ENCODE measurements around the gene SLC5A8. TPM values are rescaled to one million over a fixed set of nuclear protein-coding genes. Genes with fewer than 3 reads are reported as not detected.
"Not testable (repeated sequence)": the region's sequence is repeated elsewhere in the genome, so short reads cannot be mapped to it uniquely, and the experiment has no call there.

The SLC5A8 gene
- total RNA-seq, 1 donor from 2014 or later = not detected

DNA sequence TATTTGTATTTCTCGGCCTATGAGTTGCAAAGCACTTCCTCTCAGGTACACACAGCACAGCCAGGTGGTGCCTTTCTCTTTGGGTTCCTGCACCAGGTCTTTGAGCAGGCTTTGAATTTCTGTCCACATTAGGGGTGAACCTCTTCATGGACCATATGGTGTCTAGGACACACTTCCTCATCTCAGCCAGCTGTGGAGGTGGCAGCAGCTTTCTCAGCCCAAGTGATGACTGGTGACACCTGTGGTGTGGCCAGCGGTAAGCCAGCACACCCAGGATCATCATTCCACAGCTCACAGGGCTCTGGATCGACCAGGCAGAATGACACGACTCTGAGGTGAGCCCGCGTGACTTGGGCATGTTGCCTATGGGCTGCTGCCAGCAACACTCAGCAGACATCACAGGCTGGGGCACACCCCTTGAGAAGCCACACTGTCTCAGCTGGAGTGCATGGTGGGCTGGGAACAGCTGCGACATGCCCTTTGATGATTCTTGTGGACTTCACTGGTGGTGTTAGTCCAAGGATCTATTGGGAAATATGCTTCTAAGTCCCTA lies 36.8 kb downstream of the SLC5A8 start:
- CTCF ChIA-PET = no interaction called here
- POLR2A ChIA-PET = no interaction called here
- Mint-ChIP-seq H3K27ac (no peak overlapping the region), H3K9me3 (peaks cover 12% of the 10 kb centered on the region), H3K27me3 (no peaks in the 10 kb centered on the region), H3K4me1 (no peaks in the 10 kb centered on the region), H3K4me3 (no peak overlapping the region), H3K36me3 (ENCODE audit: low read depth) (no peaks in the 10 kb centered on the region)
- TF ChIP-seq, protein P1, sequence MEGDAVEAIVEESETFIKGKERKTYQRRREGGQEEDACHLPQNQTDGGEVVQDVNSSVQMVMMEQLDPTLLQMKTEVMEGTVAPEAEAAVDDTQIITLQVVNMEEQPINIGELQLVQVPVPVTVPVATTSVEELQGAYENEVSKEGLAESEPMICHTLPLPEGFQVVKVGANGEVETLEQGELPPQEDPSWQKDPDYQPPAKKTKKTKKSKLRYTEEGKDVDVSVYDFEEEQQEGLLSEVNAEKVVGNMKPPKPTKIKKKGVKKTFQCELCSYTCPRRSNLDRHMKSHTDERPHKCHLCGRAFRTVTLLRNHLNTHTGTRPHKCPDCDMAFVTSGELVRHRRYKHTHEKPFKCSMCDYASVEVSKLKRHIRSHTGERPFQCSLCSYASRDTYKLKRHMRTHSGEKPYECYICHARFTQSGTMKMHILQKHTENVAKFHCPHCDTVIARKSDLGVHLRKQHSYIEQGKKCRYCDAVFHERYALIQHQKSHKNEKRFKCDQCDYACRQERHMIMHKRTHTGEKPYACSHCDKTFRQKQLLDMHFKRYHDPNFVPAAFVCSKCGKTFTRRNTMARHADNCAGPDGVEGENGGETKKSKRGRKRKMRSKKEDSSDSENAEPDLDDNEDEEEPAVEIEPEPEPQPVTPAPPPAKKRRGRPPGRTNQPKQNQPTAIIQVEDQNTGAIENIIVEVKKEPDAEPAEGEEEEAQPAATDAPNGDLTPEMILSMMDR (IDR thresholded peaks at IDR 0.05) = no peak
- ATAC-seq (ENCODE audit: low read depth) (no peak), DNase-seq (no peak)
- intact Hi-C loops (cut with micrococcal nuclease) = no loop called here

DNA sequence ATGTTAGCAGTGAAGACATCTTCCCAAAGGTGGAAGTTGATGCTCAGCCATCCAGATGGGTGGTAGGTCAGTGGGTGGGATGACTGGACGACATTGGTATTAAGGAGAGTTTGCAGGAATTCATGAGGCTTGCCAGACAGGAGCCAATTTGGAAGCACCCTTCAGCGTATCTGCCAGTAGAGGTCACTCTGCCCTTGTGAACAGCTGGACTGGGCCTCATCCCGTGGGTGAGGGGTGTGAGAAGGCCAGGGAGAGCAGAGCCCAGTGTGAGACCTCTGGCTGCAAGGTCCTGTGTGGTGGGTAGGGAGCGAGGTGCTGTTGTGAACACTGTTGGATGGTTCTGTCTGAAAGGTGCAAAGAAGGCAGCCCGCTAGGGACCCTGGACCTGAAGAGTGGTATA lies 37.7 kb downstream of the SLC5A8 start:
- intact Hi-C loops (cut with micrococcal nuclease) = no loop called here
- CTCF ChIA-PET = no interaction called here
- DNase-seq (no peak), ATAC-seq (ENCODE audit: low read depth) (no peak)
- Mint-ChIP-seq H3K27me3 (no peaks in the 10 kb centered on the region), H3K36me3 (ENCODE audit: low read depth) (no peaks in the 10 kb centered on the region), H3K4me3 (no peak overlapping the region), H3K4me1 (no peaks in the 10 kb centered on the region), H3K27ac (no peak overlapping the region), H3K9me3 (peaks cover 10% of the 10 kb centered on the region)
- TF ChIP-seq, protein P1 (IDR thresholded peaks at IDR 0.05) = no peak
- POLR2A ChIA-PET = no interaction called here

DNA sequence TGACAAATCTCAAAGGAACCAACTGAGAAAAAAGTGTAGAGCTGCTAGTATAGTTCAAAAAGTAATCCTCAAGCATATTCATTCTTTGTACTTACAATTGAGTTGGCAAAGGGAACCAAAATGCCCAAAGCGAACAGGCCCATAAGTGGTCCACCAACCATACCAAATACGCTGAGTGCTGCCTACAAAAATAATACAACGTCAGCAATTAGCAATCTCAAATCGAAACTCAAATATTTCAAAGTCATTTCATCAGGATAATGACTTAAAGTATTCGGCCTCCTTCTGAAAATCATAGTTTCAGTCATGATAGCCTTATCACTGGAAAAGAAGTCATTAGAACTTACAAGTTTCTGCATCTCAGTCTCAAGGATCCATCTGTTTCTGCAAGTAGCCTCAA lies 42.0 kb downstream of the SLC5A8 start:
- Mint-ChIP-seq H3K27ac (no peak overlapping the region), H3K36me3 (ENCODE audit: low read depth) (no peaks in the 10 kb centered on the region), H3K4me1 (no peaks in the 10 kb centered on the region), H3K27me3 (no peaks in the 10 kb centered on the region), H3K9me3 (no peaks in the 10 kb centered on the region), H3K4me3 (no peak overlapping the region)
- TF ChIP-seq, protein P1 (IDR thresholded peaks at IDR 0.05) = no peak
- no peak for ATAC-seq (ENCODE audit: low read depth)
- DNase-seq = no peak
- ChIA-PET POLR2A (no interaction called here), CTCF (no interaction called here)
- intact Hi-C loops (cut with micrococcal nuclease) = no loop called here

DNA sequence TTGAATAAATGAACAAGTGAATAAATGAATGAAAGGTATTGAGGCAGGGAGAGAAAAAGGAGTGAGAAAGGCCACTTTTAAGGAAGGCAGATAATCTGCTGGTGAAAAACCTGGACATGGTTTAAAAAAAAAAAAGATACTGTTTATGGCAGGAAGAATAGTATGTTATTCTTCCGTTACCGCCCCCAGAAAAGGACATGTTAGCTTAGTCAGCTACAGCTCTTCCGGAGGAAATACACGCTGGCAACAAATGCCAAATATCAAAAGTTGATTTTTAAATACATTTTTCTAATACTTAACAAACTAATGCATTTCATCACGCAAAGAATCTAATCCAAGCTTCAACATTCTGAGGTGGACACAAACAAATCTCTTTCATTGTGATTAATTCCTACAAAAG lies 43.2 kb downstream of the SLC5A8 start:
- DNase-seq (no peak), ATAC-seq (ENCODE audit: low read depth) (no peak)
- no peak overlapping the region for H3K4me3 Mint-ChIP-seq
- H3K27ac Mint-ChIP-seq = no peak overlapping the region
- intact Hi-C loops (cut with micrococcal nuclease) = no loop called here
- CTCF ChIA-PET = no interaction called here
- TF ChIP-seq, protein P1 (IDR thresholded peaks at IDR 0.05) = no peak
- H3K36me3 Mint-ChIP-seq (ENCODE audit: low read depth) = no peaks in the 10 kb centered on the region
- H3K4me1 Mint-ChIP-seq = no peaks in the 10 kb centered on the region
- no peaks in the 10 kb centered on the region for H3K9me3 Mint-ChIP-seq
- no peaks in the 10 kb centered on the region for H3K27me3 Mint-ChIP-seq
- POLR2A ChIA-PET = no interaction called here

DNA sequence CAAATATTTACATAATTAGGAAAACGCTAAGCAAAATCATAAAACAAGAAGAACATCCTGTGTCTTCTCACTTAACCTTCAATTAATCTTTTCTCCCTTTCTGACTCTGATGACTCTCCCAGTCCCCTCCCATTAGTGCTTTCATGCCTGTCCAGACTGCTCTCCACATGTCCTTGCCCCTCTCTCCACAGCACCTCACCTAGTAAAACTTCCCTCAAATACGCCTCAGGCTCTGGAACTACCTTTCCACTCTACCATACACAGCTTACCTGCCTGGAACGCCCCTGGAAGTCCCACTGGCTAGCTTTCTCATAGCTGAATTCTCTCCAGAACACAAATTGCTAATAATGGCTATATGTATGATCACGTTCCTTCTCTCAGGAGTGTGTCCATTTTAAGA lies 44.7 kb downstream of the SLC5A8 start:
- TF ChIP-seq, protein P1 (IDR thresholded peaks at IDR 0.05) = no peak
- H3K36me3 Mint-ChIP-seq (ENCODE audit: low read depth) = no peaks in the 10 kb centered on the region
- no peaks in the 10 kb centered on the region for H3K4me1 Mint-ChIP-seq
- CTCF ChIA-PET = interaction anchor here (1.1 kb wide), 1 partner anchor 9 kb away, joined by 3 read pairs; no protein-coding TSS in a partner anchor
- H3K9me3 Mint-ChIP-seq = no peaks in the 10 kb centered on the region
- H3K27me3 Mint-ChIP-seq = no peaks in the 10 kb centered on the region
- intact Hi-C loops (cut with micrococcal nuclease) = no loop called here
- POLR2A ChIA-PET = no interaction called here
- H3K27ac Mint-ChIP-seq = no peak overlapping the region
- H3K4me3 Mint-ChIP-seq = no peak overlapping the region
- ATAC-seq (ENCODE audit: low read depth) (no peak), DNase-seq (no peak)

DNA sequence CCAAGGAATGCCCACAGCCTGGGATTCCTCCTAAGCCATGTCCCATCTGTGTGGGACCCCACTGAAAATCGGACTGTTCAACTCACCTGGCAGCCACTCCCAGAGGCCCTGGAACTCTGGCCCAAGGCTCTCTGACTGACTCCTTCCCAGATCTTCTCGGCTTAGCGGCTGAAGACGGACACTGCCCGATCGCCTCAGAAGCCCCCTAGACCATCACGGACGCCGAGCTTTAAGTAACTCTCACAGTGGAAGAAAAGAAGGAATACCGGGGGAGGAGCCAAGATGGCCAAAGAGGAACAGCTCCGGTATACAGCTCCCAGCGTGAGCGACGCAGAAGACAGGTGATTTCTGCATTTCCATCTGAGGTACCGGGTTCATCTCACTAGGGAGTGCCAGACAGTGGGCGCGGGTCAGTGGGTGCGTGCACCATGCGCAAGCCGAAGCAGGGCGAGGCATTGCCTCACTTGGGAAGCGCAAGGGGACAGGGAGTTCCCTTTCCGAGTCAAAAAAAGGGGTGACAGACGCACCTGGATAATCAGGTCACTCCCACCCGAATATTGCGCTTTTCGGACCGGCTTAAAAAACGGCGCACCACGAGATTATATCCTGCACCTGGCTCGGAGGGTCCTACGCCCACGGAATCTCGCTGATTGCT lies 64.1 kb downstream of the SLC5A8 start:
- ATAC-seq (ENCODE audit: low read depth); H3K27me3 Mint-ChIP-seq; POLR2A ChIA-PET; DNase-seq; H3K27ac Mint-ChIP-seq; H3K36me3 Mint-ChIP-seq (ENCODE audit: low read depth); H3K4me1 Mint-ChIP-seq; H3K4me3 Mint-ChIP-seq; CTCF ChIA-PET; H3K9me3 Mint-ChIP-seq; intact Hi-C loops (cut with micrococcal nuclease): not testable (repeated sequence)

Data from activated B cell treated with CpG ODN at 0.5 μM for 24 hours (primary cell).